Loucy (cell line): ENCODE results near the gene ZNF593OS.

Source experiments
- EZH2phosphoT487 ChIP-seq: fragments of 200-600 bp; IDR thresholded peaks from 2 replicates; pipeline ENCODE4 v1.6.1; 2018; ENCODE audit warnings: antibody characterized with exemption, mild to moderate bottlenecking, moderate library complexity, borderline replicate concordance
- TF ChIP-seq, protein P1 (sequence below): fragments of 200-600 bp; sonication (generic); conservative IDR thresholded peaks from 2 replicates; pipeline ENCODE4 v1.5.1; 2014; ENCODE audit warnings: mild to moderate bottlenecking, antibody characterized with exemption, low read length

DNA sequence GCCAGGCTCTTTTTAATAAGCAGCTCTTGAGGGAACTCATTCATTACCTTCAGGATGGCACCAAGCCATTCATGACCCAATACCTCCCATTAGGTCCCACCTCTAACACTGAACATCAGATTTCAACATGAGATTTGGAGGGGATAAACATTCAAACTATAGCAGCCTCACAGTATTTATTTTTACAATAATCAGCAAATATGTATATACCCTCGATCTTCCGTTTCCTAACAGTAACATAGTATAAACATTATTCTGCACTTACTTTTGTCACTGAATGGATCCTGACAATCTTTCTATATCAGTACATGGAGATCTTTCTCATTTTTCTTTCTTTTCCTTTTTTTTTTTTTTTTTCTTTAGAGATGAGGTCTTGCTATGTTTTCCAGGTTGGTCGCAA, 24.2 kb upstream of the ZNF593OS start:
- TF ChIP-seq EZH2phosphoT487, result no peak
- TF ChIP-seq, protein P1, sequence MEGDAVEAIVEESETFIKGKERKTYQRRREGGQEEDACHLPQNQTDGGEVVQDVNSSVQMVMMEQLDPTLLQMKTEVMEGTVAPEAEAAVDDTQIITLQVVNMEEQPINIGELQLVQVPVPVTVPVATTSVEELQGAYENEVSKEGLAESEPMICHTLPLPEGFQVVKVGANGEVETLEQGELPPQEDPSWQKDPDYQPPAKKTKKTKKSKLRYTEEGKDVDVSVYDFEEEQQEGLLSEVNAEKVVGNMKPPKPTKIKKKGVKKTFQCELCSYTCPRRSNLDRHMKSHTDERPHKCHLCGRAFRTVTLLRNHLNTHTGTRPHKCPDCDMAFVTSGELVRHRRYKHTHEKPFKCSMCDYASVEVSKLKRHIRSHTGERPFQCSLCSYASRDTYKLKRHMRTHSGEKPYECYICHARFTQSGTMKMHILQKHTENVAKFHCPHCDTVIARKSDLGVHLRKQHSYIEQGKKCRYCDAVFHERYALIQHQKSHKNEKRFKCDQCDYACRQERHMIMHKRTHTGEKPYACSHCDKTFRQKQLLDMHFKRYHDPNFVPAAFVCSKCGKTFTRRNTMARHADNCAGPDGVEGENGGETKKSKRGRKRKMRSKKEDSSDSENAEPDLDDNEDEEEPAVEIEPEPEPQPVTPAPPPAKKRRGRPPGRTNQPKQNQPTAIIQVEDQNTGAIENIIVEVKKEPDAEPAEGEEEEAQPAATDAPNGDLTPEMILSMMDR, result no peak
